Neural progenitor cell (in vitro differentiated cells): ENCODE results near the gene DACH1. TPM values are rescaled to one million over a fixed set of nuclear protein-coding genes. Genes with fewer than 3 reads are reported as not detected.
A peak's percentile ranks its signal among the peaks of the same experiment; 100 is the strongest.

Experiments used
- DNase-seq: peaks from one replicate; pipeline ENCODE4 v3.0.0-alpha.2; 2016; ENCODE audit warnings: low spot score
- H2AFZ ChIP-seq: fragments of 200-600 bp; sonication (generic); replicated peaks from 2 replicates; pipeline ENCODE4 v1.6.1; 2016; ENCODE audit warnings: antibody characterized with exemption
- H3F3A ChIP-seq: fragments of 200-600 bp; sonication (generic); 2 replicates; pipeline ENCODE4 v1.6.1; 2016; ENCODE audit warnings: antibody characterized with exemption, low read depth
- H3K27ac ChIP-seq: fragments of 200-600 bp; sonication (generic); 2 replicates; pipeline ENCODE4 v1.5.1; 2016; ENCODE audit warnings: mild to moderate bottlenecking
- H3K27me3 ChIP-seq: fragments of 200-600 bp; sonication (generic); 2 replicates; pipeline ENCODE4 v1.6.1; 2016; ENCODE audit warnings: mild to moderate bottlenecking, moderate library complexity
- H3K36me3 ChIP-seq: fragments of 200-600 bp; sonication (generic); 2 replicates; pipeline ENCODE4 v1.5.1; 2016
- H3K4me1 ChIP-seq: fragments of 200-600 bp; sonication (generic); 2 replicates; pipeline ENCODE4 v1.6.1; 2016; ENCODE audit warnings: mixed run types
- H3K4me2 ChIP-seq: fragments of 200-600 bp; sonication (generic); 2 replicates; pipeline ENCODE4 v1.6.1; 2016
- H3K4me3 ChIP-seq: fragments of 200-600 bp; sonication (generic); 2 replicates; pipeline ENCODE4 v1.5.1; 2016
- H3K79me2 ChIP-seq: fragments of 200-600 bp; sonication (generic); 2 replicates; pipeline ENCODE4 v1.6.1; 2016; ENCODE audit warnings: low read depth
- H3K9ac ChIP-seq: fragments of 200-600 bp; sonication (generic); 2 replicates; pipeline ENCODE4 v1.6.1; 2016
- H3K9me3 ChIP-seq: fragments of 200-600 bp; sonication (generic); 2 replicates; pipeline ENCODE4 v1.5.1; 2016; ENCODE audit warnings: low read depth
- H4K20me1 ChIP-seq: fragments of 200-600 bp; sonication (generic); 2 replicates; pipeline ENCODE4 v1.6.1; 2016; ENCODE audit warnings: low read depth
- H3K27ac Mint-ChIP-seq: 3 replicates; pipeline ENCODE4 v1.8.0; 2021; ENCODE audit warnings: mixed read lengths
- H3K27me3 Mint-ChIP-seq: 2 replicates; pipeline ENCODE4 v1.8.0; 2022; ENCODE audit warnings: low read depth, mild to moderate bottlenecking, inconsistent platforms, moderate library complexity, mixed read lengths; ENCODE audit not compliant: insufficient read depth
- H3K36me3 Mint-ChIP-seq: 3 replicates; pipeline ENCODE4 v1.8.0; 2021; ENCODE audit warnings: mixed read lengths
- H3K4me1 Mint-ChIP-seq: 3 replicates; pipeline ENCODE4 v1.8.0; 2021; ENCODE audit warnings: mixed read lengths
- H3K4me3 Mint-ChIP-seq: 3 replicates; pipeline ENCODE4 v1.8.0; 2021; ENCODE audit warnings: mild to moderate bottlenecking, moderate library complexity, mixed read lengths
- H3K9me3 Mint-ChIP-seq: 3 replicates; pipeline ENCODE4 v1.8.0; 2020; ENCODE audit warnings: mixed read lengths
- CTCF ChIP-seq: fragments of 200-600 bp; sonication (generic); IDR thresholded peaks from 2 replicates; pipeline ENCODE4 v1.5.1; 2017; ENCODE audit warnings: antibody characterized with exemption, mild to moderate bottlenecking
- EZH2 ChIP-seq: fragments of 200-600 bp; sonication (generic); IDR thresholded peaks from 2 replicates; pipeline ENCODE4 v1.6.1; 2017; ENCODE audit warnings: antibody characterized with exemption, mild to moderate bottlenecking, moderate library complexity
- EZH2phosphoT487 ChIP-seq: fragments of 200-600 bp; sonication (generic); IDR thresholded peaks from 2 replicates; pipeline ENCODE4 v1.6.1; 2017; ENCODE audit warnings: antibody characterized with exemption
- total RNA-seq: library from RNA; depleted of rRNA; stranded (reverse); fragments of >200 nt; gene quantifications from 2 replicates; pipeline ENCODE4 v1.2.3, GENCODE V29; 2015; ENCODE audit warnings: low replicate concordance

Gene DACH1
- total RNA-seq, 1 donor from 2014 or later = 27.6 TPM

GRCh38 chr13:71702253-71702652, 164.8 kb downstream of the DACH1 start:
- Histone ChIP-seq H3K27ac (no peak overlapping the region), H4K20me1 (no peaks in the 10 kb centered on the region), H2AFZ (no peak overlapping the region), H3K4me3 (no peak overlapping the region), H3K9ac (no peak overlapping the region), H3K27me3 (no peaks in the 10 kb centered on the region), H3K4me1 (no peaks in the 10 kb centered on the region), H3F3A (no peaks in the 10 kb centered on the region), H3K9me3 (no peaks in the 10 kb centered on the region), H3K36me3 (no peaks in the 10 kb centered on the region), H3K4me2 (no peak overlapping the region), H3K79me2 (no peaks in the 10 kb centered on the region)
- H3K27me3 Mint-ChIP-seq = peaks cover 2% of the 10 kb centered on the region
- H3K36me3 Mint-ChIP-seq = peaks cover 15% of the 10 kb centered on the region
- H3K27ac Mint-ChIP-seq = no peak overlapping the region
- peaks cover 2% of the 10 kb centered on the region for H3K9me3 Mint-ChIP-seq
- DNase-seq = no peak
- no peak overlapping the region for H3K4me3 Mint-ChIP-seq
- TF ChIP-seq EZH2phosphoT487 (no peak), CTCF (no peak), EZH2 (no peak)
- peaks cover 11% of the 10 kb centered on the region for H3K4me1 Mint-ChIP-seq

- no peaks in the 10 kb centered on the region for H3K36me3 ChIP-seq
- no peaks in the 10 kb centered on the region for H3K9me3 ChIP-seq
- H3K9me3 Mint-ChIP-seq = peaks cover 2% of the 10 kb centered on the region
- DNase-seq = no peak
- peaks cover 16% of the 10 kb centered on the region for H3K36me3 Mint-ChIP-seq
- no peak overlapping the region for H3K27ac ChIP-seq
- H3F3A ChIP-seq = no peaks in the 10 kb centered on the region
- H3K79me2 ChIP-seq = no peaks in the 10 kb centered on the region
- no peak overlapping the region for H3K4me3 ChIP-seq
- H3K4me3 Mint-ChIP-seq = no peak overlapping the region
- TF ChIP-seq CTCF = no peak
- TF ChIP-seq EZH2phosphoT487 = no peak
- no peak for TF ChIP-seq EZH2
- no peak overlapping the region for H2AFZ ChIP-seq
- H4K20me1 ChIP-seq = no peaks in the 10 kb centered on the region
- no peak overlapping the region for H3K4me2 ChIP-seq
- H3K4me1 Mint-ChIP-seq = peaks cover 8% of the 10 kb centered on the region
- H3K4me1 ChIP-seq = no peaks in the 10 kb centered on the region
- H3K27me3 ChIP-seq = no peaks in the 10 kb centered on the region
- H3K9ac ChIP-seq = no peak overlapping the region
- H3K27ac Mint-ChIP-seq = no peak overlapping the region
- peaks cover 2% of the 10 kb centered on the region for H3K27me3 Mint-ChIP-seq
These were observed 165.3 kb downstream of the DACH1 start for GRCh38 chr13:71701741-71702140.

- TF ChIP-seq EZH2 (no peak), CTCF (no peak), EZH2phosphoT487 (no peak)
- peak overlapping the region; percentile 23 for H3K27ac ChIP-seq
- Mint-ChIP-seq H3K9me3 (peaks cover 2% of the 10 kb centered on the region), H3K27ac (no peak overlapping the region), H3K27me3 (peaks cover 2% of the 10 kb centered on the region), H3K4me1 (peaks cover 8% of the 10 kb centered on the region), H3K4me3 (no peak overlapping the region), H3K36me3 (peaks cover 17% of the 10 kb centered on the region)
- DNase-seq = no peak
- H3K4me2 ChIP-seq = no peak overlapping the region
- no peaks in the 10 kb centered on the region for H3F3A ChIP-seq
- H3K27me3 ChIP-seq = no peaks in the 10 kb centered on the region
- no peak overlapping the region for H3K4me3 ChIP-seq
- no peaks in the 10 kb centered on the region for H3K79me2 ChIP-seq
- H4K20me1 ChIP-seq = no peaks in the 10 kb centered on the region
- H3K4me1 ChIP-seq = no peaks in the 10 kb centered on the region
- no peak overlapping the region for H3K9ac ChIP-seq
- no peak overlapping the region for H2AFZ ChIP-seq
- no peaks in the 10 kb centered on the region for H3K9me3 ChIP-seq
- no peaks in the 10 kb centered on the region for H3K36me3 ChIP-seq
These were observed 167.7 kb downstream of the DACH1 start for GRCh38 chr13:71699342-71699741.
